Islet of Langerhans (tissue), 1 donor: ENCODE measurements around the gene USP54.

Experiments used
- FAIRE-seq: peaks from one replicate; lab custom pipeline; 2011; peaks lifted over from hg19 to GRCh38; lab: Jason Lieb, UNC

USP54 gene

DNA sequence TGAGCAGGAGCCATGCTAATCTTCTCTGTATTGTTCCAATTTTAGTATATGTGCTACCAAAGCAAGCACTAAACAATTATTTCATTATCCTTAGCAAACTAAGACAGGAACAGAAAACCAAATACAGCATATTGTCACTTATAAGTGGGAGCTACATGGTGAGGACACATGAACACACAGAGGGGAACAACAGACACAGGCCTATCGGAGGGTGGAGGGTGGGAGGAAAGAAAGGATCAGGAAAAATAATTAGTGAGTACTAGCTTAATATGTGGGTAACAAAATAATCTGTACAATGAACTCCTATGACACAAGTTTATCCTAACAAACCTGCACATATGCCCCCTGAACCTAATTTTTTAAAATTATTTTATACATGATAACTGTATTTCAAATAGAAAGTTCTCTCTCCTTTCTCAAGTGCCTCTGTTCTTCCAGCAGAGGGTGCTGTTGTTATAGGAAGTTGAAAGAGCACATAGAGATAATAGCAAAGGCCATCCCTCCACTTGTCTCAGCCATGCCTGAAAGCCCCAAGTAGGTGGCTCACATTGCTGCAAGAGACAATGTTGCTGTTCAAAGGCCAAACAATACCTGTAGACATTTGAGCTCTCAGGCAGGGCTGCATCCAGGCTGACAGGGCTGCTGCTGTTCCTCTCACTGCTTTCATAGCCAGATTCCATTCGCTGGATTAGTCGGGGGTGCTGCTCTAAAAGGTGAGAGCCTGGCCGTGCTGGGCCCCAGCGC is 61.9 kb downstream of the USP54 start:
- FAIRE-seq: peak; percentile 99

DNA sequence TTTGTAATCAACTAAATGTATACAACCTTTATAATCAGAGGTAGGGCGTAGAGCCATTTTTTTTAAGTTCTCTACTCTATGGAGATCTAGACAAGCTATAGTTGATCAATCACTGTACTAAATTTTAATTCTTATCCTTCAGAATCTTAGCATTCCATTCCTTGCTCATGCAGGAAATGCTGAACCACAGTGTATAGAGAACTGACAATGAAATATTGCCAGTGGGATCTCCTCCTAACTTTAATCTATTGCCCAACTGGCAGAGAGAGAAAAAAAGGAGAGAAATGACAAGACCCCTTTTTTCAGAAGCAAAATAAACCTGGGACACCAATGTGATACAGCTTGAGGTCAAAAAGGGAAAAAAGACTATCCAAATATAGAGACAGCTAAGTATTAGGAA is 68.9 kb downstream of the USP54 start:
- no peak for FAIRE-seq

- FAIRE-seq: no peak
Observed at GRCh38 chr10:73519336-73519735, 71.8 kb downstream of the USP54 start.

DNA sequence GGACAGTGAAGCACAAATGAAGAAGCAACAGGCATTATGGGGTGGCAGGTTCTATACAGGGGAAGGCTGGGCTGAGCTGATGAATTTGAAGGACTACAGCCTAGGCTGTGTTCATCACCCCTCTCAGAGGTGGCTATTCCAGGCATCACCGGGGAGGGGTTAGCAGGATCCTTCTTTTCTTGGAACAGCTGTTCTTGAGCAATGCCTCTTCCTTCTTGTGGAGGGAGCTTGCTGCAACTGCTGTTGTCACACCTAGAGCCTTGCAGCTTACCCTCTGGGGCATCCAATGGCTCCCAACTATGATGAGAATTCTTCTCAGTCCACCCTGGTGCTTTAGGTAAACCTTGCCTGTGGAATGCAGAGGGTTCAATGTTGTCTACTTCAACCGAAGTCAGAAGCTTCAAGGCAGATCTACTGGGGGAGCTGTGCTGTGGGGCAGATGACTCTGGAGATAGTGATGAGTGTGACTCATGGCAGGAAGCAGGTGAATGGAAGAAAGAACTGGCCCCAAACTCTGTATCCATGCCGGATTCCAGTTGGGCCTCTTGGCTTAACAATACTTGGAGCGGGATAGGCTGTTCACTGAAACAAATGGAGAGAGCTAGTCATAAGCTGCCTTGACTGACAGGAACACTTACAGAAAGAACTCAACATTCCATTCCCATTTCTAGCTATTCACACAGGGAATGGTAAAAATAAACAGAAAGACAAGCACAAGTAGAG is 73.8 kb downstream of the USP54 start:
- FAIRE-seq: no peak

DNA sequence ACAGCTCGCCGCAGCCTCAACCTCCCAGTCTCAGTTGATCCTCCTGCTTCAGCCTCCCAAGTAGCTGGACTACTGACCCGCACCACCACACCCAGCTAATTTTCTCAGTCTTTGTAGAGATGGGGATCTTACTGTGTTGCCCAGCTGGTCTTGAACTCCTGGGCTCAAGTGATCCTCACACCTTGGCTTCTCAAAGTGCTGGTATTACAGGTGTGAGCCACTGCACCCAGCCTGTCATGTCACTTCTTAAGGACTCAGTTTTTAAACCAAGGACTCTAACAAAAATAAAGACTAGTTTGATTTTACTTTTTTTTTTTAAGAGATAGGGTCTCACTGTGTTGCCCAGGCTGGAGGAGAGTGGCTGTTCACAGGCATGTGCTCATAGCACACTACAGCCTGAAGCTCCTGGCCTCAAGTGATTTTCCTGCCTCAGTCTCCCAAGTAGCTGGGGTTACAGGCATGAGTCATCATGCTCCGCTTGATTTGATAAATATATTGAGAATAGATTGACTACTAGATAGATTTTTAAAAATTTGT is 78.9 kb downstream of the USP54 start:
- no peak for FAIRE-seq

DNA sequence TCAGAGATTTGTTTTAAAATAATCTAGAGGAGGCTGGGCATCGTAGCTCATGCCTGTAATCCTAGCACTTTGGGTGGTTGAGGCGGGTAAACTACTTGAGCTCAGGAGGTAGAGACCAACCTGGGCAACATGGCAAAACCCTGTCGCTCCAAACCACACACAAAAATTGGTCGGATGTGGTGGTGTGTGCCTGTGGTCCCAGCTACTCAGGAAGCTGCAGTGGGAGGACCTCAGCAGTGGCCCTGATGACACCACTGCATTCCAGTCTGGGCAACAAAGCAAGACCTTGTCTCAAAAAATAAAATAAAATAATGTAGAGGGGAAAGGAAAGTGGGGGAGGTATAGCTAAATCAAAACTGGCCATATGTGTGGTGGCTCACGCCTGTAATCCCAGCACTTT is 81.4 kb downstream of the USP54 start:
- FAIRE-seq: no peak

DNA sequence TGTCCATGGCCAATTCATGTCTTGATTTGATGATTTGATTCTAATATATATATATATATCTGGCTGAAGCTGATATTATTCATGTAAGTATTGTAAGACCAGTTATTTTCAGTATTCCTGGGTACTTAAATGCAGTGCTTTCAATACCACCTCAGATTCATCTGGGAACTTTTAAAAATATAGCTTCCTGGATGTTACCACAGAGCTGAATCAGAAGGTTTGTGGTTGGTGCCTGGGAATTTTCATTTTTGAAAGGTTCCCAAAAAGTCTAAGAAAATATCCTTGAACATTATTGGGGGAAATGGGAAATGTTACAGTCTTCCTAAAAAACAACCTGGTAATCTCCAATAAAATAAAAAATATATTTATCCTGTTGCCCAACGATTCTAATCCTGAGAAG is 84.7 kb downstream of the USP54 start:
- FAIRE-seq: no peak

- FAIRE-seq: no peak
Observed at GRCh38 chr10:73506074-73506473, 85.1 kb downstream of the USP54 start.

DNA sequence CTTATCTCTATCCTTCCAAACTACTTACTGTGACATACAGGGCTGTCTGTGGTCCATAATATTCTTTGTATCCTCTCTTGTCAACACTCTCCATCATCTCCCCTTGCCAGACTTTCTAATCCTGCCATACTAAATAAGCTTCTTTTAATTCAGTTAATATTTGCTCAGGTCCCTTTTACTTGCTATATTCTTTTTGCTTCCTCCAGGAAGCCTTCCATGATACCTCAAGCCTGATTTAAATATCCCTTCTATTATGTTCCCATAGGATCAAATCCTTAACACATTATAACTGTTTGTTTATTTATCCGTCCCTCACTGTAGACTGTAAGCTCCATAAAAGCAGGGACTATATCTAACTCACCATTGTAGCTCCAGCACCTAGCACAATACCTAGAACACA is 88.1 kb downstream of the USP54 start:
- no peak for FAIRE-seq

DNA sequence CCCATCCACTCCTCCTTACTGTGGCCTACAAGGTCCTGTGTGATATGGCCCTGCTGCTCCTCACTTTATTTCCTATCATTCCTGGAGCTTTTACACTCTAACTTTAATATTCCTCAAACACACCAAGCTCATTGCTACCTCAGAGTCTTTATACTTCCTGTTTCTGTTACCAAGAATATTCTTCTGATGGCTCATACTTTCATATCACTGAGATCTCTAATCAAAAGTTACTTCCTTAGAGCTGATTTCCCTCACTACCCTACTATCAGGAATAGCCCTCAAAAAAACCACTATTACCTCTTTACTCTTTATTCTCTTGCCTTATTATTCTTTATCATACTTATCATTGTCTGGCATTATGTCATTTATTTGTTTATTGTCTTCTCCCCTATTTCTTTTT is 89.5 kb downstream of the USP54 start:
- no peak for FAIRE-seq

- FAIRE-seq: no peak
Observed at GRCh38 chr10:73497623-73498022, 93.5 kb downstream of the USP54 start.

DNA sequence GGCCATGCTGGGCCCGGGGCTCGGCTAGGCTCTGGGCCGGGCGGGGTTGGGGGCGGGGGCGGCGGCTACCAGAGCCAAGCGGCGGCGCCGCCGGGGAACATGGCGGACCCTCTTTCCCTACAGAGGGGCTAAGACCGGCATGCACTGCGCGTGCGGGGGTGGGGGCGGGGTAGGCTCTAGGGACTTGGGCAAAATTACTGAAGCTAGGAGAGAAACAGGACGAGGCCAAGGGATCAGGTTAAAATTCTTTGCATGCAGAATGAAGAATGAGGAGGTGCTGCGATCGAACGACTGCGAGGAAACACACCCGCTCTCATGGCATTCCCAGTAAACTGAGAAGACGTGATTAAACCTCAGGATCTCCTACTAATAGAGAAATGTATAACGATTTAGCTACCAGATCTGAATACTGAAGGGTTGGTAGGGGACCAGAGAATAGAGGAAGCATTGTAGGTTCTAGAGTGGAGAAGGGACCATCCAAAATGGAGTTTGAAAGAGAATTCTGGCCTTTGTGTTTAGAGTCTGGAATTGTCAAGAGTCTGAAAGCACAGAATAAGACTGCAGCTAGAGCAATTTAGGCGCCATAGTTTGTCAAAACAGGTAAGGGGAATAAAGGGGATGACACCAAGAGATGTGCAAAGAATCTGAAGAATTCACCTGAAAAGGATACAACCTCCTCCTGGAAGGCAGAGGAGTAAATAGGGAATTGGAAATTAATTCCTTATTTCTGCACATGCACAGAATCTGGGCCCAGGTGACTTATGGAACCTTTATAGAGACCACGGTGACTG is 95.1 kb downstream of the USP54 start, which contains the start of gene PPP3CB:
TSS of gene PPP3CB (minus strand) at position 141 of the 791 bp plus-strand sequence. CDS start at position 6, 135 bp downstream.
- peak; percentile 17 for FAIRE-seq

- no peak for FAIRE-seq
Observed at GRCh38 chr10:73495226-73495883, 95.8 kb downstream of the USP54 start.

DNA sequence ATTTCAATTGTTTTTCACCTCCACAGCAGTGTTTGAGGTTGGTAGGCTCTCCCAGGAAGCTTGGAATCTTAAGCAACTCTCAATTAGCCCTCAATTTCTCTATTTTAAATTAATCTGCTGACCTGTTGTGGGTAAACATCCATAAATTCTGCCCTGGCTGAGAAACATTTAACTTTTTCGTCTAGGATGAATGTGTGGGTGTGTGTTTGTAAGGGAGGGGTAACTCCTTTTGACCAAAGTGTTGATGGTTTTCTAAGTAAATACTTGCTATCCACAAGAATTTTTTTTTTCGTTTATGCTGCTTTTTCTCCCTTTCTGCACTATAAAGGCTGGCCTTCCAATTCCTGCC is 96.3 kb downstream of the USP54 start:
- no peak for FAIRE-seq

DNA sequence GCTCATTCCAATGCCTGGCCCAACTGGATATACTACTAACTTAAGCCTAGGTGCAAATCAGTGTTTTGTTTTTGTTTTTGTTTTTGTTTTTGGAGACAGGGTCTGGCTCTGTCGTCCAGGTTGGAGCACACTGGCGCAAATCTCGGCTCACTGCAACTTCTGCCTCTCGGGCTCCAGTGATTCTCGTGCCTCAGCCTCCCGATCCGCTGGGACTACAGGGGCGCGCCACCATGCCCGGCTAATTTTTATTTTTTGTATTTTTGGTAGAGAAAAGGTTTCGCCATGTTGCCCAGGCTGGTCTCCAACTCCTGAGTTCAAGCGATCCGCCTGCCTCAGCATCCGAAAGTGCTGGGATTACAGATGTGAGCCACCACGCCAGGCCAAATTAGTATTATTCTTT is 96.9 kb downstream of the USP54 start:
- no peak for FAIRE-seq

DNA sequence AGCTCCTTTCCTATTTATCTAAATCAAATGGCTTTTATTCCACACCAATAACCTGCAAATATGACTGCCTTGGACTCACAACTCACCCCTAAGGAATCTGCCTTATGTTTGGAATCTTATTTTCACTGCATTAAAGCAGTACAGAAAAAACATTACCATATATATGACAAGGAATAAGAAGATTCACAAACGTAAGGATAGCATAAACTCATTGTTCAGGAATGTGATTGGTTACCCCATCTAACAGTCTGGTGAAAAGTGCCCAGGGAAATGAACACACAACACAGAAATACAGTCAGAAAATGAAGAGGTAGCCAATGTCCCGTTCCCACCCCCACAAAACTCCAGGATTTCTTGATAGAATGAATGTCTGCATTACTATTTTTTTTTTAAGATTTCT is 97.4 kb downstream of the USP54 start:
- FAIRE-seq: no peak

DNA sequence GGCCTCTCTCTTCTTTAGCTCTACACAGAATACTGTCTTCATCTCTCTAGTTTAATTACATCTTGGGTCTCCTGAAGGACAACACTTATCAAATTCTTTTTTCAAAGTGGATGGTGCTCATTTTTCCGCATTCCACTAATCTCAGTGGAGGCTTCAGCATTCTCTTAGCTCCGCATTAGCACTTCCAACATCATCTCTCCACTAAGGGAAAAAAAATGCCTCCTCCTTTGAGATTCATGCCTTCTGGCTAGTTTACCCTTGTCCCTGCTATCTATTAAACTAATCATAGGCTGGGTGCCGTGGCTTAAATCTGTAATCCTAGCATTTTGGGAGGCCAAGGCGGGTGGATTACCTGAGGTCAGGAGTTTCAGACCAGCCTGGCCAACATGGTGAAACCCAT is 104.5 kb downstream of the USP54 start:
- no peak for FAIRE-seq

DNA sequence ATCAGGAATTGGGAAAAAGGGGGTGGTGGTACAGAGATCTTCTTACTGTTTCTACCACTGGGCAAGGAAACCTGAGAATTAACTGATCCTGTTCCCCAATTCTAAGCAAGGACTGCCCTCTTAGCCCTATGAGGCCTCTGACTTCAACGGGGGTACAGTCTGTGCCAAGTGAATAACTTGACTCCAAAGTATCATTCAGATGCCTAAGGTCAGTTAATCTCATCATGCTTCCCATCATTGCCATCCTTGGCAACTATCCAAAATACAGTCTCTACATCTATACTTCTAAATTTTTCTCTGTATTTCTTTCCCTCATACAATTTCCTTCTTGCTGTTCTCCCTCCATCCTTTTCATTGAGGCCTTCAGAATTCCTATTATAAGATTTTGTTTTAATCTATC is 105.8 kb downstream of the USP54 start:
- no peak for FAIRE-seq

GRCh38 chr10:73480158-73480557 is 111.0 kb downstream of the USP54 start:
- FAIRE-seq: no peak

DNA sequence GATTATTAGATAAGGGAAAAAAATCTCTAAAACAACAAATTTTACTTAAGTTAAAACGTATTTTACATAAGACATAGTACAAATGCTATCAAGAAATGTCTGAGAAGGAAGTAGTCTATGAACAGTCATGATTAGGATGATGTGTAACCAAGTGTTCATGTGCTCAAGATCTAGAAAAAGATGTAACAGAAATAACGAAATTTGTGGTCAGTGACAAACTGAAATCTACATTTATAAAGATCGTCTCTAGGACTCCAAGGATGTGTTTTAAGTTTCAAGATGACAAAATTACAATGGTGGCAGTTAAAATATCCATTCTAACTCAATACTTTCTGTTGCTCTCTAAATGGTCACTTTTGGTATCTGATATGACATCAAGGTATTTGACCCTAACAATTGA is 112.5 kb downstream of the USP54 start:
- FAIRE-seq: no peak

DNA sequence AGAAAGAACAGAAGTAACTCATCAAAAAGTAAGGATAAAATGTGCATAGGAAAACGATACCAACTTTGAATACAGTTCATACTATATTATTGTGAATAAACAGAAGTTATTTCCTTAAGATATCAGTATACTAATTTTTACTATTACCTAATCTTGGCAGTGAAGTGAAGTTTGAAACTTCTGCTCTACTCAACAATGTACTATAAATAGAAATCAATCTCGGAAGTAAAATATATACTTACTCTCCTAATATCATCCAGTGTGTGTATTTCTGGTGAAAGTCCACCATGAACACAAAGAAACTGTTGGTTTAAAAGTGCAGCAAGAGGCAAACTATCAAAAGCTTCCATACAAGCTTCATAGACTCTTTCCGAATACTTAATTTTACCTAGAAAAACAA is 119.9 kb downstream of the USP54 start:
- FAIRE-seq: peak; percentile 62

DNA sequence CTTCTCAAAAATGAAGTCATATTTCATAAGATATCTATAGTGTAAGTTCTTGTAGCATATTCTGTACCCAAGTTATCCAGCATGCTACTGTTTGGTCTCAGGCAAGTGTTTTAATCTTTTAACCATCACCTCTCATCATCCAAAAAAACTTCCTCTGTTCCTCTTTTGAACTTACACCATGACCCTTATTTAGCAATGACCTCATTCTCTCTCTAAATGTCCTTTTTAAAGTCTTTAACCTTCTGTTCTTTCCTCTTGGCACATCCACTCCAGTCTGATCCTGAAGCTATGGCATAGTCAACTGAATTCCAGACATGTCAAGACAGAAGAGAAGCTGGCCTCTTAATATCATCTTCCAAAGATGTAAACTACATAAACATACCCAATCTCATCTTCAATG is 121.6 kb downstream of the USP54 start:
- FAIRE-seq: no peak
